ENCODE data around the gene FAM107B. TPM values are rescaled to one million over a fixed set of nuclear protein-coding genes. Genes with fewer than 3 reads are reported as not detected.

FAM107B gene
- total and polyA plus RNA-seq, 2 donors (not counting 3 experiments of a cell fraction or from before 2014, with no cell fraction given): 39.2 to 176 TPM

DNA sequence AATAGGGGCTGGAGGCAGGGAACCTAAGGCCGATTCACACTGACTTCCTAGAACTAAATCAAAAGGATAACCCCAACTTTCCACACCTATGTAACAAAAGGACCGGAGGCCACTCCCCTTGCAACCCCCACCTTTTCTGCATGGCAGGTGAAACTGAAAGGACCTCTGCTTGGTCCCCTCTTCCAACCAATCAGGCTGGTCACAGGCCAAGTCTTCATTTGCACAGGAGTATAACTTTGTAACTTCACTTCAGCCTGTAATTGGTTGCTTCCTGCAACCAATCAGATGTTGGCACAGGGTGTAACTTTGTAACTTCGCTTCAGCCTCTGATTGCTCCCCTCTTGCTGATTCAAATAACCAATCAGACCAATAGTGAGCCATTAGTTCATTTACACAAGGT is 190.0 kb downstream of the FAM107B start:
- Histone ChIP-seq H3K4me2 (ENCODE audit: insufficient read depth, low read length) (no peak overlapping the region), H4K20me1 (replicated peaks; ENCODE audit: control insufficient read depth, extremely low read depth, insufficient read depth, low read length) (no peaks in the 10 kb centered on the region), H3K79me2 (ENCODE audit: control insufficient read depth, insufficient read depth, low read length) (peaks cover 80% of the 10 kb centered on the region), H3K27me3 (ENCODE audit: control insufficient read depth in 2 of 2, insufficient read depth in 2 of 2, low read length in 2 of 2) (no peaks in the 10 kb centered on the region), H3K36me3 (ENCODE audit: control insufficient read depth in 2 of 2, extremely low read depth in 1 of 2, insufficient read depth in 2 of 2, low read length in 2 of 2) (peaks cover 0 to 5% of the 10 kb centered on the region in 2 experiments), H2AFZ (ENCODE audit: low read depth, low read length) (no peak overlapping the region), H3K9me1 (replicated peaks; ENCODE audit: control insufficient read depth, extremely low read depth, insufficient read depth, low read length) (no peaks in the 10 kb centered on the region), H3K9ac (replicated peaks; ENCODE audit: extremely low read depth, insufficient read depth, low read length) (no peak overlapping the region), H3K4me3 (replicated peaks in 1 of 3; ENCODE audit: insufficient read depth in 1 of 3, low read depth in 1 of 3, low read length in 3 of 3) (no peak overlapping the region), H3K9me3 (replicated peaks; ENCODE audit: control insufficient read depth, insufficient read depth, low read length) (no peaks in the 10 kb centered on the region), H3K27ac (ENCODE audit: insufficient read depth, low read depth, low read length) (no peak overlapping the region), H3K4me1 (ENCODE audit: control insufficient read depth, extremely low read depth, insufficient read depth, low read length) (peaks cover 60% of the 10 kb centered on the region)
- ChIA-PET CTCF (interaction anchor here (0.6 kb wide), 1 partner anchor 196 kb away, joined by 3 read pairs; no protein-coding TSS in a partner anchor), POLR2A (interaction anchor here (0.7 kb wide), 1 partner anchor 287 kb away, joined by 4 read pairs; no protein-coding TSS in a partner anchor)
- intact Hi-C loops (cut with micrococcal nuclease): loop anchor here (5.0 kb wide), 1 partner anchor 618 kb away; no protein-coding TSS in a partner anchor
- no peak for DNase-seq (ENCODE audit: low read depth, low spot score)
- no TSS peak for BruUV-seq (replicated peaks)
- TF ChIP-seq POLR2A (IDR thresholded peaks at IDR 0.05; ENCODE audit: low read depth, low read length): peak; percentile 26
- TF ChIP-seq CTCF (IDR thresholded peaks at IDR 0.05; ENCODE audit: extremely low read depth in 1 of 2, insufficient read depth in 1 of 2, low read depth in 1 of 2, low read length in 2 of 2): no peak
- dilution Hi-C loops (cut with MboI; ENCODE audit: extremely low pct_ligation_motif_present, low sequenced_read_pairs): no loop called here
- no peak for FAIRE-seq

DNA sequence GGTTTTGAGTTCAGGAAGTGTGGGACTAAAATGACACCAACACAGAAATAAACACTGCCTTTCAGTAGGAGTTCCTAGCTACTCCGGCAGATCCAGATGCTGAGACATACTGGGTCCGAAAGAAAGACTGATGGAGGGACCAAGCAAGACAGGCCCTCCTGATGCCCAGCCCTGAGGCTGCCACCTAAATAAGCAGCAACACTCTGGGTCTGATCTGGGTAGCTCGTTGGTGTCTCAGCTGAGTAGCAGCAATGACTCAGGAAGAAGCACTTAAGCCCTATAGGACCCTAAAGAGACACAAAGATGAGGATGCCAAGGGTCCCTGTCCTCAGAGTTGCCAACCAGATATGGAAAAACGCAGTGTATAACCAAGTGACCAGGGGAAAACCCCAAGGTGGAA is 190.7 kb downstream of the FAM107B start:
- POLR2A ChIA-PET: no interaction called here
- dilution Hi-C loops (cut with MboI; ENCODE audit: extremely low pct_ligation_motif_present, low sequenced_read_pairs): no loop called here
- no peaks in the 10 kb centered on the region for H3K9me1 ChIP-seq (replicated peaks; ENCODE audit: control insufficient read depth, extremely low read depth, insufficient read depth, low read length)

More for the DNA sequence above, 190.7 kb downstream of the FAM107B start:
- BruUV-seq (replicated peaks): no TSS peak
- Histone ChIP-seq H3K36me3 (ENCODE audit: control insufficient read depth in 2 of 2, extremely low read depth in 1 of 2, insufficient read depth in 2 of 2, low read length in 2 of 2) (peaks cover 0 to 5% of the 10 kb centered on the region in 2 experiments), H3K9me3 (replicated peaks; ENCODE audit: control insufficient read depth, insufficient read depth, low read length) (no peaks in the 10 kb centered on the region), H3K9ac (replicated peaks; ENCODE audit: extremely low read depth, insufficient read depth, low read length) (no peak overlapping the region), H4K20me1 (replicated peaks; ENCODE audit: control insufficient read depth, extremely low read depth, insufficient read depth, low read length) (no peaks in the 10 kb centered on the region), H3K4me3 (replicated peaks in 1 of 3; ENCODE audit: insufficient read depth in 1 of 3, low read depth in 1 of 3, low read length in 3 of 3) (no peak overlapping the region), H3K27me3 (ENCODE audit: control insufficient read depth in 2 of 2, insufficient read depth in 2 of 2, low read length in 2 of 2) (no peaks in the 10 kb centered on the region), H3K79me2 (ENCODE audit: control insufficient read depth, insufficient read depth, low read length) (peaks cover 80% of the 10 kb centered on the region), H3K4me1 (ENCODE audit: control insufficient read depth, extremely low read depth, insufficient read depth, low read length) (peaks cover 60% of the 10 kb centered on the region), H3K27ac (ENCODE audit: insufficient read depth, low read depth, low read length) (no peak overlapping the region), H3K4me2 (ENCODE audit: insufficient read depth, low read length) (no peak overlapping the region), H2AFZ (ENCODE audit: low read depth, low read length) (no peak overlapping the region)
- no peak for DNase-seq (ENCODE audit: low read depth, low spot score)
- TF ChIP-seq GATA2 (IDR thresholded peaks at IDR 0.05; ENCODE audit: insufficient read depth, insufficient read length, low read depth, low read length) (no peak), POLR2A (IDR thresholded peaks at IDR 0.05; ENCODE audit: low read depth, low read length) (no peak), JUN (IDR thresholded peaks at IDR 0.05; ENCODE audit: borderline replicate concordance, insufficient read depth, insufficient read length, low read depth) (no peak), CTCF (IDR thresholded peaks at IDR 0.05; ENCODE audit: extremely low read depth in 1 of 2, insufficient read depth in 1 of 2, low read depth in 1 of 2, low read length in 2 of 2) (no peak), MYC (IDR thresholded peaks at IDR 0.05; ENCODE audit: low read depth, low read length) (no peak), POLR2AphosphoS5 (IDR thresholded peaks at IDR 0.05; ENCODE audit: insufficient read depth, low read depth, low read length) (no peak), FOS (IDR thresholded peaks at IDR 0.05; ENCODE audit: borderline replicate concordance, insufficient read depth, low read length) (no peak), EZH2 (IDR thresholded peaks at IDR 0.05; ENCODE audit: borderline replicate concordance, low read depth, low read length, severe bottlenecking) (no peak)
- TF ChIP-seq, protein P1, sequence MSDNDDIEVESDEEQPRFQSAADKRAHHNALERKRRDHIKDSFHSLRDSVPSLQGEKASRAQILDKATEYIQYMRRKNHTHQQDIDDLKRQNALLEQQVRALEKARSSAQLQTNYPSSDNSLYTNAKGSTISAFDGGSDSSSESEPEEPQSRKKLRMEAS (IDR thresholded peaks at IDR 0.05; ENCODE audit: insufficient read depth, insufficient read length): no peak
- CTCF ChIA-PET: interaction anchor here (0.6 kb wide), 1 partner anchor 196 kb away, joined by 3 read pairs; no protein-coding TSS in a partner anchor
- FAIRE-seq: no peak
- intact Hi-C loops (cut with micrococcal nuclease): no loop called here

All from endothelial cell of umbilical vein (primary cell).